Measurements from ENCODE around the gene SPRED2. TPM values are rescaled to one million over a fixed set of nuclear protein-coding genes. Genes with fewer than 3 reads are reported as not detected.

The SPRED2 gene
- total RNA-seq, 1 donor = 9.5 TPM

GRCh38 chr2:65313954-65314256 lies 118.5 kb downstream of the SPRED2 start:
- H3K4me3 ChIP-seq (ENCODE audit: low read depth, low read length) = no peak overlapping the region
- TF ChIP-seq CTCF (IDR thresholded peaks at IDR 0.05; ENCODE audit: insufficient read depth, low read depth, low read length) = no peak

GRCh38 chr2:65313126-65313953 lies 119.1 kb downstream of the SPRED2 start:
- no peak for DNase-seq (ENCODE audit: low read depth)
- TF ChIP-seq CTCF (IDR thresholded peaks at IDR 0.05; ENCODE audit: insufficient read depth, low read depth, low read length) = no peak
- no peak overlapping the region for H3K4me3 ChIP-seq (ENCODE audit: low read depth, low read length)

More at GRCh38 chr2:65313954-65314256, 118.5 kb downstream of the SPRED2 start:
- no peak for DNase-seq (ENCODE audit: low read depth)

GRCh38 chr2:65311596-65311995 lies 120.8 kb downstream of the SPRED2 start:
- no peak overlapping the region for H3K4me3 ChIP-seq (ENCODE audit: low read depth, low read length)
- no peak for TF ChIP-seq CTCF (IDR thresholded peaks at IDR 0.05; ENCODE audit: insufficient read depth, low read depth, low read length)
- DNase-seq (ENCODE audit: low read depth) = no peak

GRCh38 chr2:65311049-65311448 lies 121.3 kb downstream of the SPRED2 start:
- no peak for TF ChIP-seq CTCF (IDR thresholded peaks at IDR 0.05; ENCODE audit: insufficient read depth, low read depth, low read length)
- H3K4me3 ChIP-seq (ENCODE audit: low read depth, low read length) = no peak overlapping the region
- no peak for DNase-seq (ENCODE audit: low read depth)

GRCh38 chr2:65309699-65310098 lies 122.7 kb downstream of the SPRED2 start:
- no peak for TF ChIP-seq CTCF (IDR thresholded peaks at IDR 0.05; ENCODE audit: insufficient read depth, low read depth, low read length)
- no peak for DNase-seq (ENCODE audit: low read depth)
- H3K4me3 ChIP-seq (ENCODE audit: low read depth, low read length) = no peak overlapping the region

GRCh38 chr2:65305934-65306333 lies 126.5 kb downstream of the SPRED2 start:
- DNase-seq (ENCODE audit: low read depth) = no peak
- H3K4me3 ChIP-seq (ENCODE audit: low read depth, low read length) = no peak overlapping the region
- TF ChIP-seq CTCF (IDR thresholded peaks at IDR 0.05; ENCODE audit: insufficient read depth, low read depth, low read length) = no peak

Measured in fibroblast of villous mesenchyme (primary cell).